NCI-H187 treated with DMSO at 0.1 percent for 48 hours (cell line): ENCODE measurements around the gene POU3F3.

ENCODE experiments used
- DNase-seq: peaks from one replicate; lab custom pipeline; 2025; lab: John Stamatoyannopoulos, UW

POU3F3 gene

GRCh38 chr2:104853534-104854497, at the start of gene POU3F3:
Gene POU3F3, plus strand, starts transcription at chr2:104854115. Its CDS starts 1,396 bp downstream, at chr2:104855511.
- DNase-seq = no peak

GRCh38 chr2:104804148-104804890, 49.6 kb upstream of the POU3F3 start:
- DNase-seq = no peak

- DNase-seq = no peak
These were observed 41.6 kb upstream of the POU3F3 start for GRCh38 chr2:104812286-104812685.

- no peak for DNase-seq
These were observed 37.8 kb upstream of the POU3F3 start for GRCh38 chr2:104816143-104816542.

GRCh38 chr2:104818264-104818663, 35.7 kb upstream of the POU3F3 start:
- DNase-seq = no peak

- no peak for DNase-seq
These were observed 33.8 kb upstream of the POU3F3 start for GRCh38 chr2:104820126-104820525.

- no peak for DNase-seq
These were observed 28.6 kb upstream of the POU3F3 start for GRCh38 chr2:104825124-104825865.

GRCh38 chr2:104826016-104826415, 27.9 kb upstream of the POU3F3 start:
- no peak for DNase-seq

GRCh38 chr2:104831742-104832141, 22.2 kb upstream of the POU3F3 start:
- DNase-seq = no peak

- DNase-seq = no peak
These were observed 19.3 kb upstream of the POU3F3 start for GRCh38 chr2:104834431-104835153.

GRCh38 chr2:104836265-104836664, 17.6 kb upstream of the POU3F3 start:
- no peak for DNase-seq

GRCh38 chr2:104836841-104837240, 17.1 kb upstream of the POU3F3 start:
- no peak for DNase-seq

GRCh38 chr2:104840156-104840555, 13.8 kb upstream of the POU3F3 start:
- DNase-seq = no peak

GRCh38 chr2:104840893-104841585, 12.9 kb upstream of the POU3F3 start:
- no peak for DNase-seq

- no peak for DNase-seq
These were observed 12.2 kb upstream of the POU3F3 start for GRCh38 chr2:104841744-104842143.

- DNase-seq = no peak
These were observed 8.9 kb upstream of the POU3F3 start for GRCh38 chr2:104844807-104845551.

GRCh38 chr2:104845552-104845931, 8.4 kb upstream of the POU3F3 start:
- DNase-seq = no peak

GRCh38 chr2:104845946-104846785, 7.7 kb upstream of the POU3F3 start:
- DNase-seq = no peak
